SKM-1 (cell line): ENCODE data around the gene COL4A2.
"Not testable (repeated sequence)": the region's sequence is repeated elsewhere in the genome, so short reads cannot be mapped to it uniquely, and the experiment has no call there.

Experiments
- DNase-seq: peaks from one replicate; lab custom pipeline; 2025; ENCODE audit not compliant: unreplicated experiment; lab: John Stamatoyannopoulos, UW

COL4A2 gene

DNA sequence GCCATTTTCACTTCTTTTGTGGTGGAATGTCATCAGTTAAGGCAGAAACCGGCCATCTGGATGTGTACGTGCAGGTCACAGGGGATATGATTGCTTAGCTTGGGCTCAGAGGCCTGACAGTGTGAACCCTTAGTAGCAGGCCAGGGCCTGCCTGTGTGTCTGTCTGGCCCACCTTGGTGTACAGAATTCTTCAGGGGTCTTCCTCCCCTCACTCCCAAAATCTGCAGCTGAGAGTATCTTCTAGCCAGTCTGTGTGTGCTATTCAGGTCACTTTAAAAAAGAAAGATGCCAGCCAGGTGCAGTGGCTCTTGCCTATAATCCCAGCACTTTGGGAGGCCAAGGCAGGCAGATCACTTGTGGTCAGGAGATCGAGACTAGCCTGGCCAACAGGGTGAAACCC is 179.8 kb downstream of the COL4A2 start:
- DNase-seq, result not testable (repeated sequence)

DNA sequence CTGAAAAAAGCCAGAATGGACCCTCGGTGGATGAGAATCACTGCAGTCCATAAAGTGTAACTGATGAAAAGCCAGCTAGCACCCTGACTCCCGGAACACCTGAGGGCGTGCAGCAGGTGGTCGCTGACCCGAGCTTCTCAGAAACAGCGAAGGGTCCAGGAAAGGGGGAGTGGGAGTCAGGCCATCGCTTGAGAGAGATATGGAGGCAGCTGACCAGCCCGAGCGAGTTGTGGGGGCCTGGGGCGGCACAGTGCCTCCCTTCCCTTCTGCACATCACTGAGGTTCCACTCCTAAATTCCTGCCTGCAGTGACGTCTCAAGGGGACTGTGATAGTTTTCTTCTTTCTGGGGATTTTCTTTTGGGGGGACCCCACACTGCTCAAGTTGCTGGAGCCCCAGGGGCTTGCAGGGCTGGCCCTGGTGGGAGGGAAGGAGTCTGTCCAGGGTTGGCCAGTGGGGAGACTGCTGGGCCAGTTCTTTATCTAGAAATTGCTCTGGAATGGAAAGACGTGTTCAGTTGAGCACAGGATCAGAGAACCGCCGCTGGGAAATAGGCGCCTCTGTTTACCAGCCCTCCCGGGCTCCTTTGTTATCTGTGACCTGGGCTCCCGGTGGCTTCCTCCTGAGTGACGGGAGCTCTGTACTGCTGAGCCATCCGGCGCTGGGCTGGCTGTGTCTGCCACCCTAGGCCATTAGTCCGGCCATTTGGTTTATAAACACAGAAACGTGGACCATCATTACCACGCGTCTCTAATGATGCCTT is 183.1 kb downstream of the COL4A2 start:
- no peak for DNase-seq

DNA sequence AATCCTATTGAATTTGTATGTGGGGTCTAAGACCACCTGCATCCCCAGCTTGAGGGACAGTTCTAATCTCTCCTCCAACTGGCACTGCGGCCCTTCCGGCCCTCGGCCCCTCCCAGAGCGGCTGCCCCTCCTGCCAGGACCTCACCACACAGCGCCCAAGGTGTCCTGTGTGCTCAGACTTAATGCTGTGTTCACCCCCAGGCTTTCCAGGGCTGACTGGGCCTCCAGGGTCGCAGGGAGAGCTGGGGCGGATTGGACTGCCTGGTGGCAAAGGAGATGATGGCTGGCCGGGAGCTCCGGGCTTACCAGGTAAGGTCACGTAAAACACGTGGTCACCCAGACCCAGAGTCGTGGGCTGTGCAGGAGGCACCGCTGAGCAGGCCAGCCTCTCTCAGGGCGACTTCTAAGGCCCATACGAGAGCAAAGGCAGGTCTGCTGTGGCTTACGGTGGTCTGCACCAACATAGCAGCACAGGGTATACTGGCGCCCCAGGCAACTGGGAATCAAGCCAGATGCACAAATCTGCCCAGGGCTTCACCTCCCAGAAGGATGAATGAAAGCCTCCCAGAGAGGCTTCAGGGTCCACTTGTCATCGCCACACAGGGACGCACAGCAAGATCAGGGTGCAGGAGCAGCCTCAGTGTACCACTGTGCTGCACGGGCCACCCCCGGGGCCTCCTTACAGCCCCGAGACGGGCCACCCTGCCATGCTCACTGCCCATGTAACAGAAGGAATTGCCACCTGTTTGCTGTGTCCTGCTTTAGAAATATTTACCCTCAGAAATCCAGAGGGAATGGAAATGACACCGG is 185.0 kb downstream of the COL4A2 start:
- no peak for DNase-seq

DNA sequence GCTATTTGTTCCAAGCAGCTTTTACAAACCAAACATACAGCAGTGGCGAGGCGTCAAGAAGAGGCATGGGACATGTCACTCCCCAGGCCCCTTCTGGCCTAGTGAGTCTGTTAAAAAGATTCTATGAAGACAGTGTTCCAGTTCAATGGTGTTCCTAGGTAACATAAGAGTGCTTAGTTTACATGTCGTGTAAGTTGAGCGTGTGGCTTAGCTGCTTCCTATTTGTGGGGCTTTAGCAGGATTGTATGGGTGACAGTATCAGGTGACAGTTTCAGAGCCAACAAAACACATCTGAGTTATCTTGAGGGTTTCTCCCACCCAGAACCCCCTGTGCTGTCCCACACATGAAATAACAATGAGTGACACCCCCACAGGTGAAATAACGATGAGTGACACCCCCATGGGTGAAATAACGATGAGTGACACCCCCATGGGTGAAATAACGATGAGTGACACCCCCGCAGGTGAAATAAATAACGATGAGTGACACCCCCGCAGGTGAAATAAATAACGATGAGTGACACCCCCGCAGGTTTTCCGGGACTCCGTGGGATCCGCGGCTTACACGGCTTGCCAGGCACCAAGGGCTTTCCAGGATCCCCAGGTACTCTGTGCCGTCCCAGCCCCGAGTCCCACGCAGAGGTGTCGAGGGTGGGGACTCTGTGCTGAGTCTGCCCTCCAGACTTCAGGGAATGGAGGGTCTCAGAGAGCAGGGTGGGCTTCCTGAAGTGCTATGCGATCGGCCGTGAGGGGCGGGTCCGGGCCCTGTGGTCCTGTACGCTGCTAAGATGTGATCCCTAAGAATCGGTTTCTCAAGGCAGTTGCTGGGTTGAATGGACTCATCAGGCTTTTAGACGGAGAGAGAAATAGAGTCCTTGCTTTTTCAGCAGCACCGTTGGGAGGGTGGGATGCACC is 185.9 kb downstream of the COL4A2 start:
- DNase-seq, result no peak

DNA sequence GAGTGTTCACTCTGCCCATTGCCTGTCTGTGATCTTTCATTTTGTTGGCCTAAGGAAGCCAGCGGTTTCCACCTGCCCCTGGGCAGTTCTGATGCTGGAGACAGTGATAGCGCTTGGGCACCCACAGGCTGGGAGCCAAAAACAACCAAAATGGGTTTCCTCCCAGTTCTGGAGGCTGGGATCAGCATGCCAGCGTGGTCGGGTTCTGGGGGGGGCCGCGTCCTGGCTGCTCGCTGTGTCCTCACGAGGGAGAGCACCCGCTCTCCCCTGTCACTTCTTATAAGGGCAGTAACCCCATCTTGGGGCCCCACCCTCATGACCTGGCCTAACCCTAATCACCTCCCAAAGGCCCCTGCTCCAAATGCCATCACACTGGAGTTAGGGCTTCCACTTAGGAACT is 186.5 kb downstream of the COL4A2 start:
- DNase-seq, result no peak

DNA sequence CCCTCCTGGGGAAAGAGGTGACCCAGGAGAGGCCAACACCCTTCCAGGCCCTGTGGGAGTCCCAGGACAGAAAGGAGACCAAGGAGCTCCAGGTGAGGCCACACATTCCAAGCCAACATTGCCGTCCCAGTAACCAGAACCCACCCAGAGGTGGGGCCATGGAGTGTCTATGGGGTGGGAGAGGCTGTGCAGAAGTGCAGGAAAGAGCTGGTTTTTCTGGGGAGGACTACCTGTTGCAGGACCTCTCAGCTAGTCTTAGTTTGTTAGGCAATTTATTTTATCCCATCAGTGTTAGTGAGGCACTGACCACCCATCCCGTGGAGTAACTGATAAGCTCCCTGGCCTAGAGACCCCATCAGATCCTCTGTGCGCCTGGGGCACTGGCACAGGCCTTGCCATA is 188.3 kb downstream of the COL4A2 start:
- no peak for DNase-seq

DNA sequence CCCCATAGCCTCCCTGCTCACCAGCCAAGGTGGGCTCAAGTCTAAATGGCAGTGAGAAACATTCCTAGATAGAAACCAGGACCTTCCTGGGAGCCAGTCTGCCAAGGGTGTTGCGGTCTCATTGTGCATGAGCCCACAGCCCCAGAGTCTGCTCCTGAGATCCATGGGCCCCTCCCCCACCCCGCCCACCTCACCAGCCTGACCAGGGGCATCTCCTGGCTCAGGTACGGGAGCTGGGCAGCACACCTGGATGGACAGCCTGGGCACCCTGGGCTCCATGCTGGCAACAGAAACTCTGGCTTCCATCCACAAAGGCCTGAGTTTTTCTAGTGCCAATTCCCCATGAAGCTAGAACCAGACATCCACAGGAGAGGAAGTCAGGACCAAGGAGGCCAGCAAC is 188.8 kb downstream of the COL4A2 start:
- DNase-seq, result no peak

DNA sequence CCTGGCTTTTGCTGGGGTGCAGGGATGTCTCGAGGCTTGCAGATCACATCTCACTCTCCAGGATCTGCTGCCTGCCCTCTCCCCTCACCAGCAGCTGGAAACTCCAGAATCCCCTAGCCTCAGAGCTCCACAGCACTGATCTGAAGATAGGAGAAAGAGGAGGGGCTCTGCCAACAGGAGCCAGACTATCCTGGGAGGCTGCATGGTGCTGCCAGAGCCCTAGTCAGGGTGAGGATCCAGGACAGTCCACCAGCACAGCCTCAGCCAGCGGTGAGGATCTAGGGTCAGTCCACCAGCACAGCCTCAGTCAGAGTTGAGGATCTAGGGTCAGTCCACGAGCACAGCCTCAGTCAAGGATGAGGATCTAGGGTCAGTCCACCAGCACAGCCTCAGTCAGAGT is 189.2 kb downstream of the COL4A2 start:
- no peak for DNase-seq

DNA sequence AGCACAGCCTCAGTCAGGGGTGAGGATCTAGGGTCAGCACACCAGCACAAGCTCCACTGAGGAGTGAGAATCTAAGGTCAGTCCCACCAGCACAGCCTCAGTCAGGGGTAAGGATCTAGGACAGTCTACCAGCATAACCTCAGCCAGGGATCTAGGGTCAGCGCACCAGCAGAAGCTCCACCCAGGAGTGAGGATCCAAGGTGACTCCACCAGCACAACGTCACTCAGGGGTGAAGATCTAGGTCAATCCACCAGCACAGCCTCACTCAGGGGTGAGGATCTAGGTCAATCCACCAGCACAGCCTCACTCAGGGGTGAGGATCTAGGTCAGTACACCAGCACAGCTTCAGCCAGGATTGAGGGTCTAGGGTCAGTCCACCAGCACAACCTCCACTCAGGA is 189.9 kb downstream of the COL4A2 start:
- no peak for DNase-seq

DNA sequence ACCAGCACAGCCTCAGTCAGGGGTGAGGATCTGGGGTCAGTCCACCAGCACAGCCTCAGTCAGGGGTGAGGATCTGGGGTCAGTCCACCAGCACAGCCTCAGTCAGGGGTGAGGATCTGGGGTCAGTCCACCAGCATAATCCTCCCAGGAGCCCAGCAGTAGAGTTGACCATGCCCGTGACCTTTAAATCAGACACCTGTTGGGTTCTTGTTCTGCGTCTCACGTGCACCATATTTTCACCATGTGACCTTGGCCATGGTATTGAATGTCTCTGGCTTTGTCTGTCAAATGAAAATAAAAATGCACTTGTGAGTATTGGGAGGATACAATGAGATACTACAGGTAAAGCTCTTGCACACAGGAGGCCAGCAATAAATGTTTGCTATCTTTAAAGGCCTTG is 190.8 kb downstream of the COL4A2 start:
- DNase-seq, result not testable (repeated sequence)

DNA sequence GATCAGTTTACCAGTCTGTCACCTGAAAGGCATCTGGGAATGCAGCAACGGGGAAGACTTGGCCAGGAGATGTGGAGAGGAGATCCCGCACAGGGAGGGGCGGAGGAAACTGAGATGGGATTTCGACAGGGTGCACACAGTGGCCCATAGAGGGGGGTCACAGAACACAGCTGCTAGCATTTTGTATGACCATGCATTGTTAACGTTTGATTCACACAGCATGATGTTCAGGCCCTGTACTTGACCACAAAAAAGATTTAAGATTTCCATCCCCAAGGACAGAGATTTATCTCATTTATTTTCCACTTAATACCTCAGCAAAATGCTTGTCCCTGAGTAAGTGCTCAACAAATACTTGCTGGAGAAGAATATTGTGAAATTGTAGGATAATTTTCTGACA is 191.2 kb downstream of the COL4A2 start:
- DNase-seq, result no peak

DNA sequence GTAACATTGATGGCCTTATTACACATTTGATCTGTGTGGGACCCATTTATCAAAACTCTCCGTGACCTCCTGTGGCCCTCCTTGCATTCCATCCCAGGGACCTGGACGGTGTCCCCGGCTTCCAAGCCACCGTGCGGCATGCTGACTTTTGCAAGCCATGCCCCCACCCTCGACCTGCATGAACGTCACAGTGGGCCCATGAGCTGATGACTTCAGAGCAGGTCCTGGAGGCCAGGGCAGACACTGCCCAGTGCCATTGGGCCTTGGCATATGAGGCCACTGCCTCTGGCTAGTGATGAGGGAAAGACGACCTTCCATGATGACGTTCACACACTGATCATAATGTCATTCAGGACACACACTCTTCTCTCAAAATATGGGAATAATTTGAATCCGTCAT is 191.7 kb downstream of the COL4A2 start:
- DNase-seq, result no peak

DNA sequence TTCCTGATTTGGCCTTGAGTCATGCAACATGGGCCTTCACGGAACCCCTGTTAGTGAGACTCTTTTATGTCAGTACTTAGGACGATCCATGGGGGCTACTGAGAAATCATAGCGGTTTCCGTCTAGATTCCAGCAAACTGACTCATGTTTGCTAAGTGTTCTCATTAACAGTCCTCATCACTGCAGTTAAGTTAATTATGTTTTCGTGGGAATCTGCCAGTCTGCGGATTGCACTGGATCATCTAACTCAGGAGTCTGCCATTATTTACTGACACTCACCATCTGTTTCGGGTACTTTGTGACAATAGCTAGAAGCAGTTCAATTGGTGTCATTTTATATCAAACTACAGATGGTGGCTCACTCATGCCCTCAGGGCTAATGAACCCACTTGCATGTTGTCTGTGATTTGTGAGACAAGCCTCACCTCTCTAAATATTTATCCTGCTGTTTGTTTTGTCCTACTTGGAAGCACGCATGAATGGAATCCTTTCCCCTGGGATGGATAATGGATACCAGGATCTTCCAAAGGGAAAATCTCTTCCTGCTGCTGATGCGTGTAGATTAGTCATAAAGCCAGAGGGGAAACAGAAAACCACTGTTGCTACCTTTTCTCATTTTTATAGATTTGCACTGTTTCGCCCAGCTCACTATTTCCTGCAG is 192.7 kb downstream of the COL4A2 start:
- no peak for DNase-seq

DNA sequence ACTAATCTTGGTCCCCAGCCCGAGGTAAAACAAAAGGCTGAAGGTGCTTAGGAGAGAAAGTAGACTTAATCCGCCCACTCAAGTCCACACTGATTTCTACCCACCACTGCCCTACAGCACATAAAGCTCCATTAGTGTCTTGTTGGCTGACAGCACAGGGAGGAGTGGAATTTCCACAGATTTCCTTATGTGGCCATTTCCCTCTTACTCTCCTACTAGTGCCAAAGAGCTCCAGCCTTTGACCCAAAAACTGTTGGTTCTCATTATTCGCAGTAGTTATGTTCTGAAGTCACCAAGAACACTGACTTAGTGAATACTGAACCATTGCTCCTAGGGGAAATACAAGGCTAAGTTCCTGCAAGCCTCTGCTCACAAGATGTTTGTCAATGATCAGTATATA is 193.3 kb downstream of the COL4A2 start:
- DNase-seq, result no peak

DNA sequence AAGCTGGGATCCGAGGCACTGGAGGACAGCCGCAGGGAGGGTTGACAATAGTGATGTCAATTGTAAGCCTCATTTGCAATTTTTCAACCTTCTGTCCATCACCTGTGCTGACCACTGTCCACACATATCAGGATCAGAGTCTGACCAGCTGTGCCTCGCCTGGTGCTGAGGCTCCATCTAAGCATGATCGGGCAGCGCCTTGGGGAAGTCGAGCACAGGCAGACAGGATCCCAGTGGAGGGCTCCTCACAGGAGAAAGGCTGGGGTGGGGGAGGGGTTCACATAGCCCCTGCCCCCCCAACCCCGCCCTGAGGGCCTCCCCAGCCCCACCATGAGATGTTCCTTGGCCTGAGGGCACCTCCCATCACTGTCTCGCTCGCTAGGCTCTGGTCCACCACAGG is 194.1 kb downstream of the COL4A2 start:
- DNase-seq, result no peak

DNA sequence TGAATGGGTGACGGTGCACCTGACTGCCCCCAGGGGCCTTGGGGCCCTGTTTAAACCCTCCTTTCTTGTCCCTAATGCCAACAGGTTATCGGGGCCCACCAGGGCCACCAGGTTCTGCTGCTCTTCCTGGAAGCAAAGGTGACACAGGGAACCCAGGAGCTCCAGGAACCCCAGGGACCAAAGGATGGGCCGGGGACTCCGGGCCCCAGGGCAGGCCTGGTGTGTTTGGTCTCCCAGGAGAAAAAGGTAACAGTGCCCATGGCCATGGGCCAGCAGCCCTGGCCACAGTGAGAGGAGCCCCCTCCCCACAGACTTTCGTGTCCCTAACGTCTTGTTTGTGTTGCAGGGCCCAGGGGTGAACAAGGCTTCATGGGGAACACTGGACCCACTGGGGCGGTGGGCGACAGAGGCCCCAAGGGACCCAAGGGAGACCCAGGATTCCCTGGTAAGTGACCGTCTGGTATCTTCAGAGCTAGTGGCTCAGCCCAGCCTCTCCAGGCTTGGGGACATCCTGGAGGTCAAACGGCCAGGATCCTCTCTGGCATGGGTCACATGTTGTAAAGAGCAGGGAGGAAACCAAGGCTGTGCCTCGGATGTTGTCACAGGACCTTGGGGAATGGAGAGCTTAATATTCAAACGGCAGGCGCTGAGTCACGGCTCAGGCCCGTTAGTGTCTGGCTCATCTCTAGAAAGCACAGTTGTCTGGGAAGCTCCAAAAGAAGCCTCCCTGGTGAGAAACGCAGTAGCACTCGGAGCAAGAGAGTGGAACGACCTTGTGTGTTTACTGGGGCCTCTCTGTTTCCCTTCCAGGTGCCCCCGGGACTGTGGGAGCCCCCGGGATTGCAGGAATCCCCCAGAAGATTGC is 196.2 kb downstream of the COL4A2 start:
- DNase-seq, result no peak

DNA sequence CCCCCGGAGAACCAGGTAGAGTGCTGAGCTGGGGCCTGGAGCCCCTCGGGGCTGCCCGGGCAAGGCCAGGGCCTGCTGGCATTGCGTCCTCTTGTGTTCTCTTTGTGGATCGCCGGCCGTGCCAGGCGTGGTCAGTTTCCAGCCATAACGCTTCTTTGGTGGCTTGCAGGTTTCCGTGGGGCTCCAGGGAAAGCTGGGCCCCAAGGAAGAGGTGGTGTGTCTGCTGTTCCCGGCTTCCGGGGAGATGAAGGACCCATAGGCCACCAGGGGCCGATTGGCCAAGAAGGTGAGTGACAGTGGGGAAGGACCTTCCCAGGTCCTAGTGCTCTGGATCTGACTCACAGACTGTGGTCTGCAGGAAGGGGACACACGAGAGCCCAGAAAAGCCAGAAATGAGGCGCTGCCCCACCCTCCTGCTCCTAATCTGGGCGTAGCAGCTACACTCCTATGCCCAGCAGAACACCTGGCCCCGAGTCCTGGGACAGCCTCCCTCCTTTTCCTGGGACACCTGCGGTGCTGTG is 197.0 kb downstream of the COL4A2 start:
- DNase-seq, result no peak

DNA sequence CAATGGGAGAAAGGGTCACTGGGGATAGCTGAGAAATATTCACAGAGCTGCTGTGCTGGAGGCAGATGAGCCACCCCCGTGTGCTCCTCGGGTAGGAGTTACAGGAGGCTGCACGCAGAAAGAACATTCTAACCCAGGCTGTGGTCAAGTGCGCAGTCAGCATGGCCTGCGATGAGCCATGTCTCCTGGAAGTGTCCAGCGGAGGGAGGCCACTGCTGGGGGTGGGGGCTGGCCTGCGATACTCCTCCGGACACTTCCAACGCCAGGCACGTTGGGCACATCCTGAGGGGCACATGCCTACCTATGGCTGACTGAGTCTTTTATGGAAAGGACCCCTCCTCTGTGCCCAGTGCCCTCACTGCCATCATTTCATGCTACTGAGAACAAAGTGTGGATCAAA is 198.5 kb downstream of the COL4A2 start:
- DNase-seq, result no peak

DNA sequence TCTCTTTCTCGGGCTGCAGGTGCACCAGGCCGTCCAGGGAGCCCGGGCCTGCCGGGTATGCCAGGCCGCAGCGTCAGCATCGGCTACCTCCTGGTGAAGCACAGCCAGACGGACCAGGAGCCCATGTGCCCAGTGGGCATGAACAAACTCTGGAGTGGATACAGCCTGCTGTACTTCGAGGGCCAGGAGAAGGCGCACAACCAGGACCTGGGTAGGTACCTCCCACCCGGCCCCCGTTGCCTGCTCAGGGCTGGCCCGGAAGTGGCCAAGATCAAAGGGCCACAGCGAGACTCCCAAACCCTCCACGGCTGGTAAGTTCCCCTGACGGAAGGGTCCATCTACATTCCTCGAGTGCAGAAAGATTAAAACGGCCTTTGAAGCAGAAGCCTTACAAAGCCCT is 199.3 kb downstream of the COL4A2 start:
- DNase-seq, result no peak
